Hypothalamus (tissue), 51 donors: Measurements from ENCODE around the gene HIF1A.

Experiments
- DNase-seq, 51 donors: peaks; one replicate each; lab custom pipeline; 2025; lab: John Stamatoyannopoulos, UW

The HIF1A gene

GRCh38 chr14:61769893-61770292 is 74.6 kb downstream of the HIF1A start:
- no peak for DNase-seq

- DNase-seq, result no peak
Measured at GRCh38 chr14:61774861-61775260, 79.5 kb downstream of the HIF1A start.

GRCh38 chr14:61780125-61780524 is 84.8 kb downstream of the HIF1A start:
- no peak for DNase-seq

- DNase-seq, result no peak
Measured at GRCh38 chr14:61797309-61797708, 102.0 kb downstream of the HIF1A start.
